OCI-LY7 (cell line): Measurements from ENCODE around the gene BAHD1. TPM values are rescaled to one million over a fixed set of nuclear protein-coding genes. Genes with fewer than 3 reads are reported as not detected.

Source experiments
- BruUV-seq: library from RNA; stranded (reverse); fragments of 400-500 nt; replicated peaks from 2 replicates; lab custom pipeline; 2021; lab: Mats Ljungman, UMichigan
- CTCF ChIA-PET: fragments of 300-600 bp; sonication (Branson Sonifier 250); formaldehyde crosslinking; loops from one replicate; lab custom pipeline; 2022; ENCODE audit warnings: antibody characterized with exemption; ENCODE audit not compliant: unreplicated experiment; lab: Charles Lee
- POLR2A ChIA-PET: fragments of 300-600 bp; sonication (Branson Sonifier 250); formaldehyde crosslinking; loops from one replicate; lab custom pipeline; 2022; ENCODE audit warnings: antibody characterized with exemption; lab: Charles Lee
- DNase-seq: peaks from one replicate; pipeline ENCODE4 v3.0.0-alpha.2; 2015; ENCODE audit warnings: low spot score
- H2AFZ ChIP-seq: fragments of 200-600 bp; sonication (generic), shearing (Covaris generic); 2 replicates; pipeline ENCODE4 v1.6.1; 2014; ENCODE audit warnings: mild to moderate bottlenecking, antibody characterized with exemption, low read length, moderate library complexity
- H3K27ac ChIP-seq: fragments of 200-600 bp; sonication (generic); 2 replicates; pipeline ENCODE4 v1.5.1; 2014; ENCODE audit warnings: mixed run types, low read depth, mild to moderate bottlenecking, moderate library complexity, low read length, inconsistent platforms; ENCODE audit not compliant: poor library complexity, severe bottlenecking
- H3K36me3 ChIP-seq: fragments of 200-600 bp; sonication (generic); 2 replicates; pipeline ENCODE4 v1.6.1; 2014; ENCODE audit warnings: mild to moderate bottlenecking, antibody characterized with exemption, low read length, moderate library complexity, mixed read lengths; ENCODE audit not compliant: insufficient read depth
- H3K4me1 ChIP-seq: fragments of 200-600 bp; sonication (generic); 2 replicates; pipeline ENCODE4 v1.5.1; 2014; ENCODE audit warnings: mild to moderate bottlenecking, low read length; ENCODE audit not compliant: insufficient read depth, poor library complexity, severe bottlenecking
- H3K4me2 ChIP-seq: fragments of 200-600 bp; sonication (generic); 2 replicates; pipeline ENCODE4 v1.6.1; 2014; ENCODE audit warnings: mild to moderate bottlenecking, low read length
- H3K4me3 ChIP-seq: fragments of 200-600 bp; sonication (generic); 2 replicates; pipeline ENCODE4 v1.5.1; 2014; ENCODE audit warnings: mild to moderate bottlenecking, low read depth, low read length; ENCODE audit not compliant: poor library complexity, severe bottlenecking
- H3K79me2 ChIP-seq: fragments of 200-600 bp; sonication (generic); 2 replicates; pipeline ENCODE4 v1.6.1; 2016; ENCODE audit warnings: low read depth, mild to moderate bottlenecking, low read length, moderate library complexity, mixed read lengths; ENCODE audit not compliant: insufficient read depth
- H3K9me2 ChIP-seq: fragments of 200-600 bp; sonication (generic); 2 replicates; pipeline ENCODE4 v1.6.1; 2016; ENCODE audit warnings: mild to moderate bottlenecking, low read length, mixed read lengths; ENCODE audit not compliant: insufficient read depth
- H3K9me3 ChIP-seq: fragments of 200-600 bp; sonication (generic); 2 replicates; pipeline ENCODE4 v1.6.1; 2014; ENCODE audit warnings: mild to moderate bottlenecking, mixed run types, low read length, mixed read lengths
- H4K20me1 ChIP-seq: fragments of 200-600 bp; sonication (generic); 2 replicates; pipeline ENCODE4 v1.6.1; 2014; ENCODE audit warnings: mild to moderate bottlenecking, antibody characterized with exemption, low read length, moderate library complexity, mixed read lengths; ENCODE audit not compliant: insufficient read depth
- EZH2phosphoT487 ChIP-seq: fragments of 200-600 bp; sonication (generic); IDR thresholded peaks from 2 replicates; pipeline ENCODE4 v1.6.1; 2018; ENCODE audit warnings: low read depth, borderline replicate concordance, mild to moderate bottlenecking, mixed run types, antibody characterized with exemption, low read length, moderate library complexity, mixed read lengths
- intact Hi-C: fragments of 100-400 bp; cut with micrococcal nuclease; formaldehyde crosslinking; loops from one replicate; pipeline ENCODE4 v1.10.0; 2022; ENCODE audit not compliant: unreplicated experiment
- total RNA-seq, 2 experiments: library from RNA; depleted of rRNA in 1 of 2; stranded (reverse); fragments of >200 nt in 1 of 2; shearing (Covaris generic) in 1 of 2; gene quantifications; 2 replicates each; pipeline ENCODE4 v1.2.3, GENCODE V29; 2014 to 2022
- TF ChIP-seq, protein P1 (sequence below): fragments of 200-600 bp; sonication (generic); conservative IDR thresholded peaks from 2 replicates; pipeline ENCODE4 v1.5.1; 2014; ENCODE audit warnings: mild to moderate bottlenecking, antibody characterized with exemption, low read length, moderate library complexity, mixed read lengths

The BAHD1 gene
- total RNA-seq, 2 experiments from 2014 or later, result 15.0 to 22.3 TPM

DNA sequence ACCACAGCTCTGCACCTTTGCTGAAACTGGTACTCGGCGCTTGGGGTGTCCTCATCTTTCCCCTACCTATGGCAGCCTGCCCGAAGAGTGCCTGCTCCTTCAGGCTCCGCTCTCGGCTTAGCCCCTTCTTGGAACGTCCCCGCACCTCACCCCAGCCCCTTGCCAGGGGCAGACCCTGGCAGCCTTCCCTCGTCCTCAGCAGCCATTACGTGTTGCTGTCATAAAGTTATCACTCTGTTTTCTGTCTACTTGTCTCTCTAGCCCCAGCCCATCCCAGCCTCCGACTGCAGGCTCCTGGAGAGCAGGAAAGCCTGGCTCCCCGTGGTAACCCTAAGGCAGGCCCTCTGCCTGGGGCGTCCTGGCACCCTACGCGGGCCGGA is 5.1 kb upstream of the BAHD1 start:
- intact Hi-C loops, result no loop called here
- ChIA-PET CTCF (interaction anchor here (0.5 kb wide), 1 partner anchor 370 kb away, joined by 3 read pairs; no protein-coding TSS in a partner anchor), POLR2A (no interaction called here)
- no peak for DNase-seq
- Histone ChIP-seq H3K4me3 (no peak overlapping the region), H3K27ac (no peak overlapping the region), H4K20me1 (no peaks in the 10 kb centered on the region), H3K4me1 (peaks cover 12% of the 10 kb centered on the region), H3K4me2 (no peak overlapping the region), H3K79me2 (no peaks in the 10 kb centered on the region), H3K9me3 (no peaks in the 10 kb centered on the region), H3K9me2 (no peaks in the 10 kb centered on the region), H2AFZ (no peak overlapping the region), H3K36me3 (no peaks in the 10 kb centered on the region)
- no peak for TF ChIP-seq EZH2phosphoT487
- TF ChIP-seq, protein P1, sequence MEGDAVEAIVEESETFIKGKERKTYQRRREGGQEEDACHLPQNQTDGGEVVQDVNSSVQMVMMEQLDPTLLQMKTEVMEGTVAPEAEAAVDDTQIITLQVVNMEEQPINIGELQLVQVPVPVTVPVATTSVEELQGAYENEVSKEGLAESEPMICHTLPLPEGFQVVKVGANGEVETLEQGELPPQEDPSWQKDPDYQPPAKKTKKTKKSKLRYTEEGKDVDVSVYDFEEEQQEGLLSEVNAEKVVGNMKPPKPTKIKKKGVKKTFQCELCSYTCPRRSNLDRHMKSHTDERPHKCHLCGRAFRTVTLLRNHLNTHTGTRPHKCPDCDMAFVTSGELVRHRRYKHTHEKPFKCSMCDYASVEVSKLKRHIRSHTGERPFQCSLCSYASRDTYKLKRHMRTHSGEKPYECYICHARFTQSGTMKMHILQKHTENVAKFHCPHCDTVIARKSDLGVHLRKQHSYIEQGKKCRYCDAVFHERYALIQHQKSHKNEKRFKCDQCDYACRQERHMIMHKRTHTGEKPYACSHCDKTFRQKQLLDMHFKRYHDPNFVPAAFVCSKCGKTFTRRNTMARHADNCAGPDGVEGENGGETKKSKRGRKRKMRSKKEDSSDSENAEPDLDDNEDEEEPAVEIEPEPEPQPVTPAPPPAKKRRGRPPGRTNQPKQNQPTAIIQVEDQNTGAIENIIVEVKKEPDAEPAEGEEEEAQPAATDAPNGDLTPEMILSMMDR, result no peak
- BruUV-seq, result no TSS peak

DNA sequence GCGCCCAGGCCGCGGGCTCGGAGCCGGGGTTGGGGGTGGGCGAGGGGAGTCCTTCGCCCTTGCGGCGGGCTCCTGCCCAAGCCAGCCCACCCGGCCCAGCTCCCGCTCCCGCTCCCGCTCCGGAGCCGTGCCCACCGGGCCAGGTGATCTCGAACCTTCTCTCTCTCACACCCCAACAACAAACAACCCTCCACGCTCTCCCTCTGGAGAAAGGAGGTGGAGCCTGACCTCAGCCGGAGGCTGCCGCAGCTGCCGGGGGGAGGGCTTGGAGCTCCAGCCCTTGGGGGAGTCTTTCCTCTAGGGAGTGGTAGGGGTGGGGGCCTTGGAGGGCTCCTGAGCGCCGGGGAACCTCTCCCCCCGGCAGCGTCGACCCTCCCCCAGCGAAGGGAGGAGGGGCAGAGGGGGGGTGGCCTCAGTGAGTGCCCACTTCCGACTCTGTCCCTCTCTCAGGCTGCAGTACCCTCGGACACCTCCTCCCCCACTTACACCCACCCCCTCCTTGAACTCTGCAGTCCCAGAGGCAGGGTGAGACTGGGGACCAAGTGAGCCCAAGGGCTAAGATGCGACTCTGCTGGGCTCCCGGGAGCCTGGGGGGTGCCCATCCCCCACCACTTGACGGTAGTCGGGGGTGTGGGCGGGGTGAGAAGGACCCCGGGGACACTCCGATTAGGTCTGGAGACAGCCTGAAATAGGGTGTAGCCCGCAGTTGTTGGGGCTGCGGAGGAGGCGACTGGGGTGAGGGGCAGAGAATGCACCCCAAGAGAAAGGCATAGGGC is 4.4 kb upstream of the BAHD1 start:
- POLR2A ChIA-PET, result interaction anchor here (0.6 kb wide), 1 partner anchor 61 kb away, joined by 5 read pairs; no protein-coding TSS in a partner anchor
- H3K4me2 ChIP-seq, result peak overlapping the region; percentile 35; the same call in 1 of the 2 replicates
- intact Hi-C loops, result no loop called here

More for the DNA sequence above, 4.4 kb upstream of the BAHD1 start:
- no peaks in the 10 kb centered on the region for H3K79me2 ChIP-seq
- no peak overlapping the region for H2AFZ ChIP-seq
- H4K20me1 ChIP-seq, result no peaks in the 10 kb centered on the region
- no peak overlapping the region for H3K27ac ChIP-seq
- no peaks in the 10 kb centered on the region for H3K9me3 ChIP-seq
- H3K4me3 ChIP-seq, result no peak overlapping the region
- BruUV-seq, result no TSS peak
- no peak for TF ChIP-seq EZH2phosphoT487
- TF ChIP-seq, protein P1, result no peak
- no peak for DNase-seq
- H3K4me1 ChIP-seq, result peaks cover 12% of the 10 kb centered on the region
- CTCF ChIA-PET, result interaction anchor here (0.5 kb wide), 1 partner anchor 371 kb away, joined by 3 read pairs; no protein-coding TSS in a partner anchor
- H3K9me2 ChIP-seq, result no peaks in the 10 kb centered on the region
- H3K36me3 ChIP-seq, result no peaks in the 10 kb centered on the region
